HepG2 (cell line): ENCODE data around the gene TAC3. TPM values are rescaled to one million over a fixed set of nuclear protein-coding genes. Genes with fewer than 3 reads are reported as not detected.

Experiments used
- ARNTL ChIP-seq: sonication (generic); formaldehyde crosslinking; IDR thresholded peaks from 2 replicates; pipeline ENCODE4 v1.4.0; 2020; ENCODE audit warnings: mild to moderate bottlenecking, missing genetic modification reagents
- CREM ChIP-seq, 2 experiments: sonication (generic) in 1 of 2; formaldehyde crosslinking in 1 of 2; IDR thresholded peaks; 2 replicates each; pipeline versions ENCODE4 v1.4.0 to v1.6.1; 2016 to 2020; ENCODE audit warnings: antibody characterized with exemption in 1 of 2, mild to moderate bottlenecking in 1 of 2, missing genetic modification reagents in 1 of 2
- KDM5A ChIP-seq: fragments of 200-600 bp; sonication (generic); IDR thresholded peaks from 2 replicates; pipeline ENCODE4 v1.7.0; 2018; ENCODE audit warnings: antibody characterized with exemption, mild to moderate bottlenecking, low read length, borderline replicate concordance
- KLF12 ChIP-seq: sonication (generic); formaldehyde crosslinking; IDR thresholded peaks from 2 replicates; pipeline ENCODE4 v1.4.0; 2020; ENCODE audit warnings: missing genetic modification reagents, borderline replicate concordance
- MTA3 ChIP-seq: sonication (generic); formaldehyde crosslinking; IDR thresholded peaks from 2 replicates; pipeline ENCODE4 v1.4.0; 2020; ENCODE audit warnings: missing genetic modification reagents
- NR2F1 ChIP-seq, 2 experiments: fragments of 450-650 bp in 1 of 2; formaldehyde crosslinking in 1 of 2; IDR thresholded peaks; 2 replicates each; pipeline versions ENCODE4 v1.5.0 to v1.6.1; 2016 to 2020; ENCODE audit warnings: mild to moderate bottlenecking in 1 of 2, missing compliant biosample characterization in 1 of 2, missing genetic modification reagents in 1 of 2, moderate library complexity in 1 of 2
- NR2F6 ChIP-seq, 2 experiments: IDR thresholded peaks; 2 replicates each; pipeline ENCODE4 v1.6.1; 2016; ENCODE audit warnings: antibody characterized with exemption in 1 of 2, mild to moderate bottlenecking in 1 of 2
- PTBP1 ChIP-seq: fragments of 200-400 bp; formaldehyde crosslinking; IDR thresholded peaks from 2 replicates; pipeline ENCODE4 v1.6.1; 2018; ENCODE audit warnings: low read length, low read depth; ENCODE audit not compliant: poor library complexity, severe bottlenecking
- REXO4 ChIP-seq: sonication (generic); formaldehyde crosslinking; IDR thresholded peaks from 2 replicates; pipeline ENCODE4 v1.8.0; 2022; ENCODE audit warnings: missing genetic modification reagents, mild to moderate bottlenecking, borderline replicate concordance
- RFX5 ChIP-seq: IDR thresholded peaks from 2 replicates; pipeline ENCODE4 v1.6.1; 2011; ENCODE audit warnings: low read depth, low read length, improper control_type of control experiment
- RORA ChIP-seq: sonication (generic); formaldehyde crosslinking; IDR thresholded peaks from 2 replicates; pipeline ENCODE4 v1.5.0; 2020; ENCODE audit warnings: mild to moderate bottlenecking, missing genetic modification reagents, moderate library complexity
- TEAD2 ChIP-seq: sonication (generic); formaldehyde crosslinking; IDR thresholded peaks from 2 replicates; pipeline ENCODE4 v1.9.0; 2021; ENCODE audit warnings: missing genetic modification reagents
- ZNF224 ChIP-seq: sonication (generic); formaldehyde crosslinking; IDR thresholded peaks from 2 replicates; pipeline ENCODE4 v1.5.0; 2020; ENCODE audit warnings: mild to moderate bottlenecking, missing genetic modification reagents
- ZNF251 ChIP-seq: sonication (generic); formaldehyde crosslinking; IDR thresholded peaks from 2 replicates; pipeline ENCODE4 v1.9.0; 2021; ENCODE audit warnings: mild to moderate bottlenecking, missing genetic modification reagents
- ZNF274 ChIP-seq: sonication (generic); formaldehyde crosslinking; IDR thresholded peaks from 2 replicates; pipeline ENCODE4 v1.5.1; 2020; ENCODE audit warnings: mild to moderate bottlenecking, missing genetic modification reagents
- ZNF713 ChIP-seq: sonication (generic); formaldehyde crosslinking; IDR thresholded peaks from 2 replicates; pipeline ENCODE4 v1.4.0; 2020; ENCODE audit warnings: mild to moderate bottlenecking, missing genetic modification reagents
- ZNF850 ChIP-seq: sonication (generic); formaldehyde crosslinking; conservative IDR thresholded peaks from 2 replicates; pipeline ENCODE4 v1.9.0; 2021; ENCODE audit warnings: mild to moderate bottlenecking, missing genetic modification reagents
- polyA plus RNA-seq, 8 experiments: library from polyadenylated mRNA; depleted of rRNA in 3 of 8; stranded (reverse) in 7 of 8; unstranded in 1 of 8; fragments of >200 nt; fragmentation: Illumina TruSeq in 4 of 8; extraction: Trizol in 4 of 8; gene quantifications; 2 replicates each; pipeline versions ENCODE4 v1.2.1 to v1.2.3, GENCODE V29; 2011 to 2016; ENCODE audit warnings: low read depth in 4 of 8, missing spikeins in 1 of 8, mixed read lengths in 1 of 8; ENCODE audit not compliant: insufficient read depth in 1 of 8
- total RNA-seq, 5 experiments: library from RNA; depleted of rRNA; stranded (reverse); fragments of >200 nt; fragmentation: Illumina TruSeq; extraction: Trizol; gene quantifications; 2 replicates each; pipeline ENCODE4 v1.2.3, GENCODE V29; 2016; ENCODE audit warnings: low read depth in 1 of 5
- TF ChIP-seq, protein P1 (sequence below): sonication (generic); formaldehyde crosslinking; IDR thresholded peaks from 2 replicates; pipeline ENCODE4 v1.8.0; 2022; ENCODE audit warnings: low read depth, missing genetic modification reagents
- TF ChIP-seq, protein P2 (sequence below): sonication (generic); formaldehyde crosslinking; IDR thresholded peaks from 2 replicates; pipeline ENCODE4 v1.4.0; 2020; ENCODE audit warnings: mild to moderate bottlenecking, missing genetic modification reagents
- TF ChIP-seq, protein P3 (sequence below): sonication (generic); formaldehyde crosslinking; IDR thresholded peaks from 2 replicates; pipeline ENCODE4 v1.4.0; 2020; ENCODE audit warnings: missing genetic modification reagents
- TF ChIP-seq, protein P4 (sequence below): IDR thresholded peaks from 2 replicates; pipeline ENCODE4 v1.6.1; 2016
- TF ChIP-seq, protein P5 (sequence below): sonication (generic); formaldehyde crosslinking; IDR thresholded peaks from 2 replicates; pipeline ENCODE4 v1.9.0; 2021; ENCODE audit warnings: missing genetic modification reagents, borderline replicate concordance
- TF ChIP-seq, protein P6 (sequence below): sonication (generic); formaldehyde crosslinking; IDR thresholded peaks from 2 replicates; pipeline ENCODE4 v1.5.1; 2020; ENCODE audit warnings: missing genetic modification reagents, mild to moderate bottlenecking, borderline replicate concordance

Gene TAC3
- total and polyA plus RNA-seq, 2 of the 13 experiments (the other 11 are each of a cell fraction or from before 2014, with no cell fraction given) = 0.13 to 0.15 TPM

DNA sequence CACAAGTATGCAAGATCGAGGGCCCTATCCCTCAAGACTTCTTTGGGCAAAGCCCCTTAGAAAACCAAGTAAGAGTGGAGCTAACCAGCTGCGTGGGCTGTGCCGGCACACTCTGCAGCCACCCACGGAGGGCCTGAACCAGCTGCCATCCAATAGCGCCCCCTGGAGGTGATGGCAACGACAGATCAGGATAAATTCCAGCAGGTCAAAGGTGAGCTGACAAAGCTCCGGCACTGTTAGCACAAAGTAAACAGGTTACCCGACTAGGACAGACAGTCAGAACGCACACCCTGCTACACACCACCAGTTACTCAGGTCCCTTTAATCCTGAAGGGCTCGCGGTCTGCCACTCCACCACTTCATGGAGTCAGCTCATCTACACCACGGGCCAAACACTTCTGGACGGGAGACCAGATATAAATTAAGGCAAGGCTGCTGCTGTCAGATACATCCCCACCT, 14.9 kb downstream of the TAC3 start (continued):
- TF ChIP-seq, protein P1, sequence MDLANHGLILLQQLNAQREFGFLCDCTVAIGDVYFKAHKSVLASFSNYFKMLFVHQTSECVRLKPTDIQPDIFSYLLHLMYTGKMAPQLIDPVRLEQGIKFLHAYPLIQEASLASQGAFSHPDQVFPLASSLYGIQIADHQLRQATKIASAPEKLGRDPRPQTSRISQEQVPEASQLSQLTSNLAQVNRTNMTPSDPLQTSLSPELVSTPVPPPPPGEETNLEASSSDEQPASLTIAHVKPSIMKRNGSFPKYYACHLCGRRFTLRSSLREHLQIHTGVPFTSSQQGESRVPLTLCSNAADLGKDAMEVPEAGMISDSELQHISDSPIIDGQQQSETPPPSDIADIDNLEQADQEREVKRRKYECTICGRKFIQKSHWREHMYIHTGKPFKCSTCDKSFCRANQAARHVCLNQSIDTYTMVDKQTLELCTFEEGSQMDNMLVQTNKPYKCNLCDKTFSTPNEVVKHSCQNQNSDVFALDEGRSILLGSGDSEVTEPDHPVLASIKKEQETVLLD (CRISPR knock-in tag) = no peak
- TF ChIP-seq ZNF713 (CRISPR knock-in tag) (no peak), TEAD2 (CRISPR knock-in tag) (no peak), ZNF224 (no peak), ZNF850 (no peak), KDM5A (no peak), KLF12 (CRISPR knock-in tag) (no peak), NR2F6 (IDR thresholded peaks at IDR 0.05) (peak; percentile 100), NR2F6 (CRISPR knock-in tag; IDR thresholded peaks at IDR 0.05) (peak; percentile 100), CREM (IDR thresholded peaks at IDR 0.05) (0 out of 2 replicates have a peak, but pooled peaks have one; percentile 34), CREM (CRISPR knock-in tag; IDR thresholded peaks at IDR 0.05) (no peak), PTBP1 (no peak), REXO4 (CRISPR knock-in tag) (no peak), ZNF251 (CRISPR knock-in tag) (no peak), ZNF274 (CRISPR knock-in tag) (0 out of 2 replicates have a peak, but pooled peaks have one; percentile 76), RORA (CRISPR knock-in tag) (no peak), NR2F1 (CRISPR knock-in tag; IDR thresholded peaks at IDR 0.05) (peak; percentile 99), RFX5 (no peak), ARNTL (CRISPR knock-in tag) (no peak; the same call in 1 of the 2 replicates), MTA3 (no peak)
- TF ChIP-seq, protein P2, sequence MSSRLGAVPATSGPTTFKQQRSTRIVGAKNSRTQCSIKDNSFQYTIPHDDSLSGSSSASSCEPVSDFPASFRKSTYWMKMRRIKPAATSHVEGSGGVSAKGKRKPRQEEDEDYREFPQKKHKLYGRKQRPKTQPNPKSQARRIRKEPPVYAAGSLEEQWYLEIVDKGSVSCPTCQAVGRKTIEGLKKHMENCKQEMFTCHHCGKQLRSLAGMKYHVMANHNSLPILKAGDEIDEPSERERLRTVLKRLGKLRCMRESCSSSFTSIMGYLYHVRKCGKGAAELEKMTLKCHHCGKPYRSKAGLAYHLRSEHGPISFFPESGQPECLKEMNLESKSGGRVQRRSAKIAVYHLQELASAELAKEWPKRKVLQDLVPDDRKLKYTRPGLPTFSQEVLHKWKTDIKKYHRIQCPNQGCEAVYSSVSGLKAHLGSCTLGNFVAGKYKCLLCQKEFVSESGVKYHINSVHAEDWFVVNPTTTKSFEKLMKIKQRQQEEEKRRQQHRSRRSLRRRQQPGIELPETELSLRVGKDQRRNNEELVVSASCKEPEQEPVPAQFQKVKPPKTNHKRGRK = no peak
- TF ChIP-seq, protein P3, sequence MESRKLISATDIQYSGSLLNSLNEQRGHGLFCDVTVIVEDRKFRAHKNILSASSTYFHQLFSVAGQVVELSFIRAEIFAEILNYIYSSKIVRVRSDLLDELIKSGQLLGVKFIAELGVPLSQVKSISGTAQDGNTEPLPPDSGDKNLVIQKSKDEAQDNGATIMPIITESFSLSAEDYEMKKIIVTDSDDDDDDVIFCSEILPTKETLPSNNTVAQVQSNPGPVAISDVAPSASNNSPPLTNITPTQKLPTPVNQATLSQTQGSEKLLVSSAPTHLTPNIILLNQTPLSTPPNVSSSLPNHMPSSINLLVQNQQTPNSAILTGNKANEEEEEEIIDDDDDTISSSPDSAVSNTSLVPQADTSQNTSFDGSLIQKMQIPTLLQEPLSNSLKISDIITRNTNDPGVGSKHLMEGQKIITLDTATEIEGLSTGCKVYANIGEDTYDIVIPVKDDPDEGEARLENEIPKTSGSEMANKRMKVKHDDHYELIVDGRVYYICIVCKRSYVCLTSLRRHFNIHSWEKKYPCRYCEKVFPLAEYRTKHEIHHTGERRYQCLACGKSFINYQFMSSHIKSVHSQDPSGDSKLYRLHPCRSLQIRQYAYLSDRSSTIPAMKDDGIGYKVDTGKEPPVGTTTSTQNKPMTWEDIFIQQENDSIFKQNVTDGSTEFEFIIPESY (CRISPR knock-in tag) = peak; percentile 73
- TF ChIP-seq, protein P4, sequence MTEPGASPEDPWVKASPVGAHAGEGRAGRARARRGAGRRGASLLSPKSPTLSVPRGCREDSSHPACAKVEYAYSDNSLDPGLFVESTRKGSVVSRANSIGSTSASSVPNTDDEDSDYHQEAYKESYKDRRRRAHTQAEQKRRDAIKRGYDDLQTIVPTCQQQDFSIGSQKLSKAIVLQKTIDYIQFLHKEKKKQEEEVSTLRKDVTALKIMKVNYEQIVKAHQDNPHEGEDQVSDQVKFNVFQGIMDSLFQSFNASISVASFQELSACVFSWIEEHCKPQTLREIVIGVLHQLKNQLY (CRISPR knock-in tag) = peak; percentile 28; the same call in 1 of the 2 replicates
- TF ChIP-seq, protein P5, sequence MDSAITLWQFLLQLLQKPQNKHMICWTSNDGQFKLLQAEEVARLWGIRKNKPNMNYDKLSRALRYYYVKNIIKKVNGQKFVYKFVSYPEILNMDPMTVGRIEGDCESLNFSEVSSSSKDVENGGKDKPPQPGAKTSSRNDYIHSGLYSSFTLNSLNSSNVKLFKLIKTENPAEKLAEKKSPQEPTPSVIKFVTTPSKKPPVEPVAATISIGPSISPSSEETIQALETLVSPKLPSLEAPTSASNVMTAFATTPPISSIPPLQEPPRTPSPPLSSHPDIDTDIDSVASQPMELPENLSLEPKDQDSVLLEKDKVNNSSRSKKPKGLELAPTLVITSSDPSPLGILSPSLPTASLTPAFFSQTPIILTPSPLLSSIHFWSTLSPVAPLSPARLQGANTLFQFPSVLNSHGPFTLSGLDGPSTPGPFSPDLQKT (CRISPR knock-in tag) = no peak
- TF ChIP-seq, protein P6, sequence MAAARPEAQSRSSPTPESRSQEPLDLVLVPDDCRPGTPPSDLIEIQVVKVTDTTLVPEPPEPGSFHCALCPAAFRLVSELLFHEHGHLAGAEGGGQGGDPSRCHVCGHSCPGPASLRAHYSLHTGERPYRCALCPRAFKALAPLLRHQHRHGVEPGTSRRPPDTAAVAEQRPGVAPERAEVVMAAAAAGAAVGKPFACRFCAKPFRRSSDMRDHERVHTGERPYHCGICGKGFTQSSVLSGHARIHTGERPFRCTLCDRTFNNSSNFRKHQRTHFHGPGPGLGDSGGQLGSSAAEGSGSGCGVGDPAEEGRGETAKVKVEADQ (CRISPR knock-in tag) = peak; percentile 88; the same call in 1 of the 2 replicates
